CD4-positive, alpha-beta T cell treated with Interleukin-2 at 100 ng/mL for 4 hours (primary cell): ENCODE data around the gene NPTX1.

Source experiments
- DNase-seq: peaks from one replicate; pipeline ENCODE4 v3.0.0-alpha.2; 2020; ENCODE audit warnings: low spot score

Gene NPTX1

DNA sequence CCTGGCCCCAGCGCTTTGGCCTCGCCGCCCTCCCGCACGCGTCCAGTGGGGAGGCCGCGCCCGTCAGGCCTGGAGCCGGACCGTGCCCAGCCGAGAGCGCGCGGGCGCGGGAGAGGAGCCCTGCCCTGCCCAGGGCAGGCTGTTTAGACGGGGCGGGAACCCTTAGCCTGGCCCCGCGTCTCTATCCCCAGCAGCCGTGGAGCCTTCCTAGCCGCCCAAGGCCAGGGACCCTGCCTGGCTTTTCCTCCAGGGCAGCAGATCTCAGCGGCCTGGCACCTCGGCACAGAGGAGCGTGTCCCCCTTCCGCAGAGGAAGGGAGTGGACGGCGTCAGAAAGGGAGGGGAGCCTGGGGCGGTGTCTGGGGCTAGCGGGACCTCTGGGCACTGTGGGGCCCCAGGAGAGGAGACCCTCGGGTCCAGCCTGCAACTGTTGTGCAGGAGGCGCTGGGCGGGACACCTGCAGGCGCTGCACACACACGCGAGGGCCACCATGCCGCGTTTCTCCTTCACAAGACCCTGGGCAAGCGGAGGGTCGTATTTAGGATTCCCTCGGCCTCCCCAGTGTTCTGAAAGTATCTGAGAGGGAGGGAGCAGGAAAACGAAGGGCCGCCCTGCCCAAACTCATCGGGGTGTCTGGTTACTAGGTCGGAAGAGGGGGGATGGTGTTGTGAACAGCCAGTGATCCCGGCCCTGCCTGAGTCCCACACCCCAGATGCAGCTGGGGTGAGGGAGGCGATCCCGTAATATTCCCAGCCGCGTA is 2.3 kb upstream of the NPTX1 start:
- DNase-seq: no peak

DNA sequence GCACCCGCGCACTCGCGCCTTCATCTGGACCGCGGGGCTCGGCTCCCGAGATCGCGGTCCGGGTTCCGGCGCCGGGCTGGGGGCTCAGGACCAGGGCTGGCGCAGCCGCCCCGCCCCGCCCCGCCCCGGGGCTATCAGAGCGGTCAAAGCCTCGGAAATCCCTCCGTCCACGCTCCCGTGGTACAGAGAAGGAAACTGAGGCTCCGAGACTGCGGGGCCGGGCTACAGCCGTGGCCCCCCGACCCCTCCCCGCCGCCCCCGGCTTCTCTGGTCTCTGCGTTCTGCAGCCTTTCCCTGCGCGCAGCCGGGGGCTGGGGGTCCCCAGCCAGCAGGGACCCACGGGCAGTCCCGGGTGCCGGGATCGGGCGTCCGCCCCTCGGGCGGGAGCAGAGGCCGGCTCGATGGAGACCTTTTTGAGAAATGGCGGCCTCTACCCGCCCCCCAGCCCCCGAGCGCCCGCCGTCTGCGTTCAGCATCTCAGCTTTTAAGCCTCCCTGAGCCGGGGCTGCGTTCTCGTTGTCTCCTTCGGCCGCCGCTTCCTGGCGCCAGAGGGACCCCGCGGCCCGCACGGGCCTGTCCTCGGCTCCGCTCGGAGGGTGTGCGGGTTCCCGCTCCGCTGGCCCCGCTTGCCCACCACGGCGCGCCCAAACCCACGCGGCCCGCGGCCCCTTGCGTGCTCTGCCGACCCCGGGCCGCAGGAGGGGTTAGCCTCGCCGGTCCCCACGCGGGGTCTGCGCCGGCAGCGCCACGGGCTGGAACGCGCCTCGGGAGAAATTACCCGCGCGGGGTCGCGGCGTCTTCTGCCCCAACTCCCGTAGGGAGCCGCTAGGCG is 1.5 kb upstream of the NPTX1 start:
- DNase-seq: no peak

DNA sequence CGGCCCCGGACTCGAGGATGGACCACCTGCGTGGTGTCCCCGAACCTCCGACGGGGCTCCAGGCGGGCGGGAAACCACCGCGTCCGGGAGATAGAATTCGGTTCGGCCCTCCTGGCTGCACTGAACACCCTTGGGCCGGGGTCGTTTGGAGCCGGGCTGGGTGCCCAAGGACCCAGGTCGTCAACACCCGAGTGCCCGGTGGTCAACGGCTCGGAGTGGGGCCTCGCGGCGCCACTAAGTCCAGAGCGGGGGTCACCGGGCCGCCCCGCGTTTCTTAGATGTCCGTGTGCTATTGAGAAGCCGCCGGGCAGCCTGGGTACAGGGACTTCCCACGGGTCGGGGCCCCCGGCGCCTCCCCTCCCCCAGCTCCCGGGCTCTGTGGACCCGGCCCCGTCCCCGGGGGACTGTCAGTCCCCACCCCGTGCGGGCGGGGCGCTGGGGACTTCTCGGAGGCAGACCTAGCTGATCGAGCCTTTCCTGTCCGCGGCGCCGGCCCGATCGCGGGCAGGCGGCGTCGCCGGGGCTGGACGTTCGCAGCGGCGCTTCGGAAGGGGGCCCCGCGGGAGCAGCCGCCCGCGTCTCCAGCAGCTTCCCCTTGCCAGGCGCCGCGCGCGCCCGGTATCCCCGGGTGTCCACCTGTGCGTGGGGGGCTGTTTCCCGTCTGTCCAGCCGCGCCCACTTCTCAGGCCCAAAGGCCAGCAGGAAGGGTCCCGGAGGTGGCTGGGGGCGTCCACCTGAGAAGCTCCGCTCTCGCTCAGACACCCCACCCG is 655 bp upstream of the NPTX1 start:
- DNase-seq: no peak

DNA sequence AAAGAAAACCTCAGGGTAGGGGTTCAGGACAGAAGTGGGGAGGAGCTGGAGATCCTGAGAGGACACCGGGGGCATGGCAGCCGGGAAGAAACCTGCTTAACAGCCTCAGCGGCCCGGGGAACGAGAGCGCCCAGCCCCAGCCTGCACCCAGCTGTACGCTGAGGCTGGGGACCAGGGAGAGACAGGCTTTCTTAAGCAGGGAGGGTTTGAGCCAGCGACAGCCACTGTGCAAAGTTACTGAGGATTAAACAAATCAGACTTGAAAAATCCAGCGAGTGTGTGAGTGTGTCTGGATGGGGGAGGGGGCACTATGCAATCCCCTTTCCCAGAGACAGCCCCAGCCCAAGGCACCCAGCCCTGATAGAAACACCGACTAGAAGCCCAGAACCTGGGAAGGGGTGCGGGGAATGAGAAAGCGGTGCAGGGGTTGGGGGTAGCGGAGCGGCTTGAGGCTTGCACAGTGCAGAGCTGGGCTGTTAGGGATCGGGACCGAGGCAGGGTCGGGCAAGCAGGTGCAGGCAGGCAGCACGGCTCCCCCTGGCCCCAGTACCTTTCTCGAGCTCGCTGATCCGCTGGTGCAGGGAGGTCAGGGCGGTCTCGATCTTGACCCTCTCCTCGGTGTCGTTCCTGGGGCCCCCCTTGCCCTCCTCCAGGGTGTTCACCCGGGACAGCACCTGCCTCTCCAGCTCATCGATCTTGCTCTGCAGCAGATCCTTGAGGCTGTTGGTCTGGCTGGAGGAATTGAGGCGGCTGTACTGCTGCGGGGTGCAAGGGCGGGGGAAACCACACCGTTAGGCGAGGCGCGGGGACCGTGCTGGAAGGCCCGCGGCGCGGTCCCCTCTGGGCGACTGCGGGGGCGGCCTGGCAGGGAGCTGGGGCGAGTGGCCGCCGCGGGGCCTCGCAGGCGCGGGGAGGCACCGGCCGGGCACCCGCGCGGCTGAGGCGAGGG is 1.2 kb downstream of the NPTX1 start:
- DNase-seq: no peak

DNA sequence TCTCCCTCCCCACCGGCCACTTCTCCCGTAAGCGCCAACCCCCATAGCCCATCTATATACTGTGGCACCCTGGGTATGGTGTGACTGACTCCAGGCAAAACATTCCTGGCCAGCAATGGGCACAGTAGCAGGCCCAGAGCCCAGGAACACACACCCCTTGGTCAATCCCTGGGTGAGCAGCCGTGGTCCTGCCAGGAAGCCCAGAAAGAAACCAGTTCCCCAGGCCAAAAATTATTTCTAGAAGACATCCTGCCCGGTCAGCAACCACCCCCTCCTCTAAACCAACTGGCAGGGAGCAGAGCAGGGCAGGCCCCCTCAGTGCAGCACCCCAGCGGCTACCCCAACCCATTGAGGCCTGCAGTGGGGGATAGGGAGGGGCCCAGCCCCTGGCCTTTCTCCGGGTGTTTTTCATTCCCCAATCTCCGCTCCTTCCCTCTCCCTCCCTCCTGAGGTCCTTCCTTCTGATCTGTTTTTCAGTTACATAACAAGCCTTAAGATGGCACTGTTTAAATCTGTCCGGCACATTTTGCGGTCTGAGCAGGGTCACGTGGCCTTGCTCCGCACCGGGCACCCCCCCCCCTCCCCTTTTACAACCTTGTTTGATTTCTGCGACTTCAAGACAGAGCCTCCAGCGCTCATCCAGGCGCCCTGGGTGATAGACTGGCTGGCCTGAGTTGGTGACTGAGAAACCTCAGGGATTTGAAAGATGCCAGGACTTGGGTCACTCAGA is 2.0 kb downstream of the NPTX1 start:
- DNase-seq: no peak

DNA sequence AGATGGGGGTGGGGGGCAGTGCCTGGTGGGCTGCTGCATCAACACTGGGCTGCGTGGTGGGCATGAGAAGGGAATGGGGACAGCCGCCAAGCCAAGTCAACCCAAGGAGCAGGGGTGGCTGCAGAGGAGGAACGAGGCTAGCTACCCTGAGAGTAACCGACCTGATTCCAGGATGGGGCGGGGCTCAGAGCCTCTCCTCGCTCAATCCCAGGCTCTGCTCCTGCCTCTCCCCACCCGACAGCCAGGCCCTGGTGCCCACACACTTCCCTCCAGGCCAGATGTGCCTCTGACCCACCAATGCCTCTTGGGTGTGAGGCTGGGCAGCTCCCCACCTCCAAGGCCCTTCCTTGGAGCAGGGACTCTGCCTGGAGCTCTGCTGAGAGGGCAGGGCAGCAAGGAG is 2.7 kb downstream of the NPTX1 start:
- no peak for DNase-seq

DNA sequence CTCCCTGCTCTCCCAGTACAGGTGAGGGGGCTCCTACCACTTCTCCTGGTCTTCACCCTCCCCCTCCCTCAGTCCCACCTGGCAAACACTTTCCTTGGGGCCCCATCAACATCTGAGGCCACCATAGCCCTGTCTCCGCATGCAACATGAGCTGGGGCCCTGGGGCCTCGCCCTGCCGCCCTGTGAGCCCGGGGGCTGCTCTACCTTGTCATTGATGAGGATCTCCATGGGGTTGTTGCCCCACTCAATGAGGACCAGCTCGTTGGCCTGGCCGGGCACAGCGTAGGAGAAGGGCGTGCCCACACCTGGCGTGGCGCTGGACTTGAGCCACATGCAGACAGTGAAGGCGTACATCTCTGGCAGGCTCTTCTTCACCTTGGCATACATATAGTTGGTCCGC is 3.4 kb downstream of the NPTX1 start:
- no peak for DNase-seq

DNA sequence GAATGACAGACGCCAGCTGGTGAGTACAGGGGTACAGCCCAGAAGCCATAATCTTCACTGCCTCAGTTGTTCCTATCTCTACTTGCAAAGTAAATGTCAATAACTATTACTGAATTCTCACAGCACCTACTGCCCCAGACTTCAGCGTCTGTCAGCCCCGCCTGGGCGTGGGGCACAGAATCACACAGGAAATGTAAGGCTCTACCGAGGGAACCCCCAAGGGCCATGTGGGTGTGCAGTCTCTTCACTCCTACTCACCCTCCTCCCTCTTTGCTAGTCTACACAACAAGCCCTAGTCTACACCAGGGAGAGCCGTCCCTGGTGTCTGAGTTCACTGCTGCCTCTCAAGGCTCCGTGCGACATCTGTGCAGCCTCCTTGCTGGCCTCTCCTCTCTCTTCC is 4.5 kb downstream of the NPTX1 start:
- DNase-seq: peak; percentile 53

DNA sequence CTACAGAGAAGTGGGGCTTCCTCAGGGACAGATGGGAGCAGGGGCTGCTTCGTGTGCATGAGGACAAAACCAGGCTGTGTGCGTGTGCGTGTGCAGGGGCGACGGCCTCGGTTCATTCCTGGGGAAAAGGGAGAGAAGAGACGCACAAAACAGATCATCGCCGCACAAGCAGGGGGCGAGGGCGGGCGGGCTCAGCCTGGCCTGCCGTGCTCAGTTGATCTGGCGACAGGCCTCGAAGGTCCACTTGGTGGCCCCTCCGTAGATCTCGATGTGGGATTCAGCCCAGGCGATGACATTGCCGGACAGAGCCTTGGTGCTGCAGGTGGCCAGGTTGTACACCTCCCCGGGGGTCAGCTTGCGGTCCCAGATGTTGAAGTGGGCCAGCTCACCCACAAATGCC is 5.8 kb downstream of the NPTX1 start:
- no peak for DNase-seq

DNA sequence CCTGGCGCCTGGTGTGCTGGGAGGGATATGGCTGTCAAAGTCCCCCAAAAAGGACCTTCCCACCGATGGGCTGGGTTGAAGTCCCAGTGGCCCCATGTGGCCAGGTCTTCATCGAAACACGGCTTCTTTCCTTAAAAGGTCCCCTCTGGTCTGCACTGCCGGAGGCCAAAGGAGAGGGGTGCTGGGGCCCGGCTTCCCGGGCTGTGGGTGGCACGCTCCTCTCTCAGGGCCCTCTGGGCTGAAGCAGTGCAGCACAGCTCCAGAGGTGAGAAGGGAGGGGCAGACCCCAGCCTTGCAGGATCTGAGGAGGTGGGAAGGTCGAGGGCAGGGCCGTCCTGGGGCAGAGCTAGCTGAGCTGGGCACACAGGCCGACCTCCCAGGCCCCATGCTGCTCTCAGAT is 6.7 kb downstream of the NPTX1 start:
- no peak for DNase-seq

DNA sequence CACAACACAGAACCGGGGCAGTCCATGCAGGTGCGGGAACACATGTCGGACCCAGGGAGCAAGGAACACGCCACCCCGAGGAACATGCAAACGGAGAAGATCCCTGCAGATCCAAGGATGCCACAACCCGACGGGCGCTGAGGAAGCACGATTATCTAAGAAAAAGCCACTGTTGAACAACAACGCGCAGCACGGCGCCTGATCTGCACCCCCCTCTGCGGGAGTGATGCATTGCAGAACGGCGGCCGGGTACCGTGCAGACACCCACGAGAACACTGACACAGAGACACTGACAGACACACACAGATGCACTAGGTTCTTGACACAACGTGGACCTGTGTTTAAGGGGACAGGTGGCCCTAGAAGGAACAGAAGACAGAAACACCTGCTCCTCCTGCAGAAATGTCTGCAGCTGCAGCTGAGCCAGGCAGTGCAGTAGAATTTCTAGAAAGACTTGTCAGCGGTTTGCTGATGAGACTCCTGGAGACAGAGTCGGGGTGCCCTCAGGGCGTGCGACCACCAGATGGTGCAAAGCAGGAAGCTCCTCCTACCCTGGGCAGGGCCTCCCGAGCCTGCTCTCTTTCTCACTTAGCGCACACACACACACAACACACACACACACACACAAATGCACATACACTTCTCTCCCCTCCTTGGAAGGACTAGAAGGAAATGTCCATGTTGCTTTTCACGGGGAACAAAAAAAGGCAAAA is 7.5 kb downstream of the NPTX1 start:
- DNase-seq: no peak

DNA sequence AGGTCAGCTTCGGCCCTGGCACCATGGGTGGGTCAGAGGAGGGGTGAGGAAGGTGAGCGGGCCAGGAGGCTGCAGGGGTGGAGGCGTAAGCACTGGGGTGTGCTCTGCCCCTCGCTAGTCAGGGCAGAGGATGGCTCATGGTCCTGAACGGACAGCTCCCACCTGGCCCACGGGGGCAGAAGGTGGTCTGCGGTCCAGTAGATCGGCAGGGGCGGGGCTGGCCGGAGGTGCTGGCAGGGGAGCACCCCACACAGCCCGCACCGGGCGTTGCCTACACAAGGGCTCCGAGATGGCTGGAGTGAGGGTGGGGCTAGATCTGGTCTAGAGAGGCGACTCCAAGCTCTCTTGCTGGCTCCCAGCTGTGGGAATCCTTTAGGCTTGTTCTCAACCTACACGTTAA is 8.2 kb downstream of the NPTX1 start:
- DNase-seq: no peak

DNA sequence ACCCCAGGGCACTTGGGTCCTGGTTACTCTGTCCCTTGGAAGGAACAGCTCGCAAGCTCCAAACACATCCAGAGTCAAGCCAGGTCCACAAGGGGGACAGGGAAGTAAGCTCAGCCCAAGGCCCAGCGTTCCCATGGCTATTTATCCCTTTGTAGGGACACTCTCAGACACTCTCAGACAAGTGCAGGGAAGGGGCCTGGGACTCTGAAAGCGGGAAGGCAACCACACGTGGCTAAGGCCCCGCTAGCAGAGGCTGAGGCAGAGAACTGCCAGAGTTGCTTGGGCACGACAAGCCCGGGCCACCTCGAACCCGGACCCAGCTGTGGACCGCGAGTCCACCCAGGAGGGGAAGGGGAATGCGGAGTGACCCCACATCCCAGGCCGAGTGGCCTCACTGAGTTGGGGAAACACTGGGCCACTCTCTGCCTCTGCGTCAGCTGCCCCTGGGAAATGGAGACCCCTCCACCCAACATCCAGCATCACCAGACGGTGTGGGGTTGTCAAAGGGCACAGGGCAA is 10.2 kb downstream of the NPTX1 start:
- DNase-seq: no peak

DNA sequence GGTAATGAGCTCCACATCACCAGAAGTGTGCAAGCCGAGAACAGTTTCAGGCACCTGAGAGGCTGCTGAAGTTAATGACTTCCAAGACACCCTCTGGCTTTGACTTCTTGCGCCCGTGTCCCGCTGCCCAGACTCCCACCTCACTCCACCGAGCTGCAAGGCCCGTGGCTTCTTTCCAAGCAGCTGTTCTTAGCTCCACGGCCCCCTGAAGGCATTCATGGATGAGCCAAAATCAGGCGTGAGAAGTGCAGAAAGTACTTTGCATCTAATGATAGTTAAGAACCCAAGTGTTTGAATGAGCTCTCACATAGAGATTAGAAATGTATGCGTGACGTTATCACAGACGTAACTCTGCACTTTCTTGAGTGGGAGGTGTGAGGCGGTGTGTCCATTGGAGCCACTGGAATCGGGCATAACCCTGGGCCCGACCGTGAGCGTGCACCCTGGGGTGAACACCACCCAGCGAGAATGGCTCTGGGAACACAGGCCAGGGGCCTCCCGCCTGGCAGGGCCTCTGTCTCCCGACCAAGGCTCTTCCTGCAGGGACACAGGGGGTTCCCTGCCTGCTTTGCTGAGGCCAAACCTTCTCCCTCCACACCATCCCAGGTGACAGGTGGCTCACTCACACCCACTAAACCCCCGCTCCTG is 11.0 kb downstream of the NPTX1 start:
- no peak for DNase-seq

DNA sequence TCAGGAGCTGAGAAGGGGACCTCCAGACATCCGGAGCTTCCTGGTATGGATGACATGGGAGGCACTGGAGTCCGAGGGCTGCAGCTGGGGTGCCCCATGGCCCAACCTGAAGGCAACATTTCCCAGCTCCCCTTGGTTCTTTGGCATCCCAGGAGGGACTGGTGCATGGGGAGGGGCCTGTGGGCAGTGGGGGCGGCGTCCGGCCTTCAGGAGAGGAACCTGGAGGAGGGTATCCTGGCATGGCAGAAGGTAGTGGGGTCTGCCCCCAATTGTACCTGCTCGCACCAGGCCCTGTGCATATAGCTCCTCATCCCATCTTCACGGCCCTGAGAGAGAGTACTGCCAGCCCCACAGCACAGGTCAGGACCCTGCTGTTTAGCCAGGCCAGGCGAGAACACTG is 11.9 kb downstream of the NPTX1 start:
- no peak for DNase-seq

DNA sequence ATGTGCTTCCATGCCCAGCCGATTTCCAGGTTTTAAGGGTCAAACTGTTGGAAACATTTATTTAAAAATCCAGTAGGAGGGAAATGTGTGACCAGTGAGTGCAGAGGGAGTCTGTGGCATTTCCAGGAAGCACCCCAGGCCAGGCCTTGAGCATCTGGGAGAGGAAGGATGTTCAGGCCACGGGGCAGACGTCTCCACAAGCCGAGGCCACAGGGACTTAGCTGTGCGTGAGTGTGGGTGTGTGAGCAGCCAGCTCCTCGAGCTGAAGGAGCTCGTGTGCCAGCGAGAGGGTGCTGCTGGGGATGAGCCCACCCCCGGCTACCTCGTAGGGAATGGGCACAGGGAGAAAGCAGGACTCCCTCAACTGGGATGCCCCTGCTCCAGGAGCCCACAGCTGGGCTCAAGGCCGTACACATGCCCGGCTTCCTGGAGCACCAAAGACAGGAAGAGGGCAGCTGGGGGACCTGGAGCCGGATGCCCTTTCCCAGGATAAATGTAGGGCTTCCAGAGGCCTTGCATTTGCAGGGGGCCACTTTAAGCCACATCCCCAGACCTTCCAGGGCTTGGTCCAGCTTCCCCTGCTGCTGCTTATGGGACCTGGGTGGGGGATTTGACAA is 12.5 kb downstream of the NPTX1 start:
- DNase-seq: no peak

DNA sequence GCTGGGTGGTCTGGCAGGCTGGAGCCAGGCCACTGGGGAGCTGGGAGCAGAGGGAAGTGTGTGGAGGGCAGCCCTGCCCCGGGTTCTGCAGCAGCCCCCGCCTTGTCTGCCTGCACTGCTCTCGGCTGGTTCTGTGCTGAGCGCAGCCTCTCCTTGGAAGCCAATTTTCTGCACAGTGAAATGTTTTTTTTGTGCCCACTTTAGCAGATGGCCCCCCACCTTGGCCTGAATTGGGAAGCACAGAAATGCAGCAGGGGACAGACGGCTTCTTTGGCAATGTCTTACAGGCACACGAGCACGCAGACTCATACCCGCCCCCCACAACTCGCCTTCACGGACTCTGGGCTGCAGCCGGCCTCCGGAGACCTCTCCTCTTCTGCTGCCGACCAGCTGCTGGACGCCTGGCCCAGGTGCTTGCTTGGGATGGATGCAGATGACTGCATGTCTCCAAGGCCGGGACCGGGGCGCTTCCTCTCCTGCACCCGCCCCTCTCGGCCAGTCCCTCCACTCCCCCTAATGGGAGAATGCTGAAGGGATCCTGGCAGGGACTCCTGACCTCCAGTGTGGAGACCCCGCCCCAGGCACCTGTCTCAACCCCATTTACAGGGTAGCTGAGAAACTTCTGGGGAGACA is 14.8 kb downstream of the NPTX1 start:
- no peak for DNase-seq

DNA sequence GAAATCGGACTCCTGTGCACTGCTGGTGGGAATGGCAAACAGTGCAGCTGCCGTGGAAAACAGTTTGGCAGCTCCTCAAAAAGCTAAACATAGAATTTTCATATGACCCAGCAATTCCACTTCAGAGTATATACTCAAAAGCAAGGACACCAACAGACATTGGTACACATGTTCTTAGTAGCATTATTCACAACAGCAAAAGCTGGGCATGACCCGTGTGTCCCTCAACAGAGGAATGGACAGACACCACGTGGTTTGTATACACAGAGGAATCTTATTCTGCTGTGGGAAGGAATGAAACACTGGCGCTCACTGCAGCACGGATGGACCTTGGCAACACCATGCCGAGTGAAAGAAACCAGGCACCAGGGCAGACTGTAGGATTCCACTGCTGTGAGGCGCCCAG is 16.0 kb downstream of the NPTX1 start:
- no peak for DNase-seq

DNA sequence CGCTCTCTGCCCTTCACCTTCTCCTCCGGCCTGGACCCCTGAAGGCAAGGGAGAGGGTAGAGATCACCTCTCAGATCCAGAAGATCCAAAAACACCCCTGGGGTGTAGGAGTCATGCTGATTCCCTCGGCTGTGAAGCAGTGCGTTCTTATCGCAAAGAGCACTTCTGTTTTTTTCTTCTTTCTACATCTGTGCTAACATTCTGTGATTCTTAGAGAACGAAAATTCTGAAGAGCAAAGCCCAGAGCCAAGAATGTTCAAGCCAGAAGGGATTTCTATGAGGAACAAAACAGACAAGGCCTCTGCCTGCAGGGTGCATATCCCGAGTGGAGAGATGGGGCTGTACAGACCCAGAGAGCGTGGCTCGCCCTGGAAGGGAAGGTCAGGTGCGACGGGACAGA is 17.2 kb downstream of the NPTX1 start:
- DNase-seq: no peak
